Medulla oblongata (tissue), 1 donor: Measurements from ENCODE around the gene CACNA1C.

Source experiments
- DNase-seq: peaks from one replicate; pipeline ENCODE4 v3.0.0-alpha.2; 2015; ENCODE audit errors: extremely low spot score

CACNA1C gene

GRCh38 chr12:2282318-2282717, 229.5 kb downstream of the CACNA1C start:
- peak; percentile 44 for DNase-seq

- no peak for DNase-seq
Observed at GRCh38 chr12:2283480-2283879, 230.7 kb downstream of the CACNA1C start.

GRCh38 chr12:2283916-2284315, 231.1 kb downstream of the CACNA1C start:
- no peak for DNase-seq

- DNase-seq = no peak
Observed at GRCh38 chr12:2284321-2284813, 231.6 kb downstream of the CACNA1C start.

GRCh38 chr12:2284857-2285256, 232.1 kb downstream of the CACNA1C start:
- DNase-seq = peak; percentile 84

- no peak for DNase-seq
Observed at GRCh38 chr12:2285462-2285861, 232.7 kb downstream of the CACNA1C start.

GRCh38 chr12:2286047-2286446, 233.3 kb downstream of the CACNA1C start:
- DNase-seq = no peak

GRCh38 chr12:2286461-2287131, 233.8 kb downstream of the CACNA1C start:
- DNase-seq = no peak

GRCh38 chr12:2287151-2287550, 234.4 kb downstream of the CACNA1C start:
- DNase-seq = no peak

GRCh38 chr12:2287589-2287988, 234.8 kb downstream of the CACNA1C start:
- DNase-seq = no peak

- no peak for DNase-seq
Observed at GRCh38 chr12:2288001-2288400, 235.2 kb downstream of the CACNA1C start.

- DNase-seq = no peak
Observed at GRCh38 chr12:2288471-2288870, 235.7 kb downstream of the CACNA1C start.

GRCh38 chr12:2288875-2289274, 236.1 kb downstream of the CACNA1C start:
- no peak for DNase-seq

- DNase-seq = no peak
Observed at GRCh38 chr12:2289525-2289924, 236.7 kb downstream of the CACNA1C start.

- DNase-seq = no peak
Observed at GRCh38 chr12:2290091-2290490, 237.3 kb downstream of the CACNA1C start.

GRCh38 chr12:2290516-2291065, 237.8 kb downstream of the CACNA1C start:
- DNase-seq = no peak

- DNase-seq = peak; percentile 44
Observed at GRCh38 chr12:2291182-2291832, 238.5 kb downstream of the CACNA1C start.

- DNase-seq = no peak
Observed at GRCh38 chr12:2291947-2292346, 239.2 kb downstream of the CACNA1C start.

GRCh38 chr12:2292560-2292959, 239.8 kb downstream of the CACNA1C start:
- DNase-seq = no peak

- no peak for DNase-seq
Observed at GRCh38 chr12:2294651-2295475, 242.1 kb downstream of the CACNA1C start.

GRCh38 chr12:2295941-2296461, 243.2 kb downstream of the CACNA1C start:
- DNase-seq = no peak

- DNase-seq = peak; percentile 31
Observed at GRCh38 chr12:2297004-2297403, 244.2 kb downstream of the CACNA1C start.
